Testis (tissue), 3 donors: ENCODE data around the gene HSPA9. TPM values are rescaled to one million over a fixed set of nuclear protein-coding genes. Genes with fewer than 3 reads are reported as not detected.

Experiments
- DNase-seq: peaks from one replicate; pipeline ENCODE4 v3.0.0-alpha.2; 2019
- H3K27ac ChIP-seq, 2 donors: fragments of 200-600 bp; sonication (generic); one replicate each; pipeline ENCODE4 v1.5.1; 2019
- H3K27me3 ChIP-seq: fragments of 200-600 bp; sonication (generic); one replicate; pipeline ENCODE4 v1.5.1; 2019
- H3K36me3 ChIP-seq: fragments of 200-600 bp; sonication (generic); one replicate; pipeline ENCODE4 v1.5.1; 2017; ENCODE audit warnings: low read depth; ENCODE audit errors: missing control alignments
- H3K4me1 ChIP-seq: fragments of 200-600 bp; sonication (generic); one replicate; pipeline ENCODE4 v1.5.1; 2019
- H3K4me3 ChIP-seq, 2 donors: fragments of 200-600 bp; sonication (generic); one replicate each; pipeline ENCODE4 v1.5.1; 2017 to 2019
- H3K9me3 ChIP-seq: fragments of 200-600 bp; sonication (generic); one replicate; pipeline ENCODE4 v1.5.1; 2017
- POLR2A ChIP-seq: fragments of 450-650 bp; IDR thresholded peaks from one replicate; pipeline ENCODE4 v1.6.1; 2017; ENCODE audit warnings: antibody characterized with exemption, mild to moderate bottlenecking, moderate library complexity
- WGBS, 2 donors: methylation state at CpG; one replicate each; pipeline ENCODE4 v1.1.5; 2018; 5-methylcytosine and 5-hydroxymethylcytosine counted together
- intact Hi-C: fragments of 100-400 bp; cut with DNase I; formaldehyde crosslinking; loops from one replicate; pipeline ENCODE4 v1.15.1; 2023; ENCODE audit warnings: low total_unique reads
- polyA plus RNA-seq: library from polyadenylated mRNA; stranded (reverse); fragments of 350-450 nt; fragmentation: Illumina TruSeq; extraction: RNeasy Lipid Tissue Mini Kit (QIAGEN cat#74804); gene quantifications from one replicate; pipeline ENCODE4 v1.2.3, GENCODE V29; 2014; ENCODE audit warnings: low read depth, low replicate concordance; ENCODE audit not compliant: insufficient read depth
- total RNA-seq, 2 donors: library from RNA; depleted of rRNA; stranded (reverse); fragments of >200 nt; gene quantifications; one replicate each; pipeline ENCODE4 v1.2.3, GENCODE V29; 2016
- TF ChIP-seq, protein P1 (sequence below), 3 experiments: fragments of 450-650 bp in 2 of 3; fragments of 200-600 bp in 1 of 3; sonication (generic) in 1 of 3; IDR thresholded peaks; one replicate each; pipeline ENCODE4 v1.5.1; 2016 to 2019; ENCODE audit warnings: antibody characterized with exemption in 3 of 3, mild to moderate bottlenecking in 2 of 3, moderate library complexity in 1 of 3

The HSPA9 gene
- total and polyA plus RNA-seq, 3 donors from 2014 or later = 145 to 243 (median 205) TPM

DNA sequence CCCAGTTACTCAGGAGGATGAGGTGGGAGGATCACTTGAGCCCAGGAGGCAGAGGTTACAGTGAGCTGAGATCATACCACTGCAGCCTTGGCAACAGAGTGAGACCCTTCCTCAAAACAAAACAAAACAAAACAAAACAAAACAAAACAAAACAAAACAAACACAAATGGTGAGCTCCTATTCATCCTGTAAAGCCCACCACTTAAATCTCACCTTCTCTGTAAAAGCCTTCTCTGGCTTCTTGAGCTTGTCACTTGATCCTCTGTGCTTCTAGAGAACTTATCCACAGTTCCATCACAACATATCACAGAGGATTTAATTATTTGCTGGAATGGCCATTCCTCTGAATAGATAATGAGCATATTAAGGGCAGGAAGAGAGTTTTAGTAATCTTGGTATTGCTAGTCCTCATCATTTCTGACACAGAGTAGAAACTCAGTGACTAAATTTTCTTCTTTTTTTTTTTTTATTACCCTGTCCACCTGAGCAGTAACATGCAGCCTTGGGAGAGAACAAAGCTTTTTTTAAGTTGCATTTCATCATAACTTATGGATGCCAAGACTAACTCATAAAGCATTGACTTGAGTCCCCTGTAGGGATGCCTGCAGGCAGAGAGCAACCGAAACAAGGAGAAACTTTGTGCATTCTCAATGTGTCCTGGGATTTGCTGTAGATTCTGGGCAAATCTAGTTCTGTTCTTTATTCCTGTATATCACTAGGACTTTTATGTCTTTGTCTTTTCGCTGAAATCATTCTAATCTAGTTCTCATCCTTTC, 13.0 kb upstream of the HSPA9 start:
- no peak for DNase-seq
- intact Hi-C loops = no loop called here
- Histone ChIP-seq H3K9me3 (no peaks in the 10 kb centered on the region), H3K4me3 (no peak overlapping the region), H3K4me1 (no peaks in the 10 kb centered on the region), H3K36me3 (no peaks in the 10 kb centered on the region), H3K27ac (no peak overlapping the region), H3K27me3 (no peaks in the 10 kb centered on the region)
- no peak for TF ChIP-seq POLR2A
- TF ChIP-seq, protein P1, sequence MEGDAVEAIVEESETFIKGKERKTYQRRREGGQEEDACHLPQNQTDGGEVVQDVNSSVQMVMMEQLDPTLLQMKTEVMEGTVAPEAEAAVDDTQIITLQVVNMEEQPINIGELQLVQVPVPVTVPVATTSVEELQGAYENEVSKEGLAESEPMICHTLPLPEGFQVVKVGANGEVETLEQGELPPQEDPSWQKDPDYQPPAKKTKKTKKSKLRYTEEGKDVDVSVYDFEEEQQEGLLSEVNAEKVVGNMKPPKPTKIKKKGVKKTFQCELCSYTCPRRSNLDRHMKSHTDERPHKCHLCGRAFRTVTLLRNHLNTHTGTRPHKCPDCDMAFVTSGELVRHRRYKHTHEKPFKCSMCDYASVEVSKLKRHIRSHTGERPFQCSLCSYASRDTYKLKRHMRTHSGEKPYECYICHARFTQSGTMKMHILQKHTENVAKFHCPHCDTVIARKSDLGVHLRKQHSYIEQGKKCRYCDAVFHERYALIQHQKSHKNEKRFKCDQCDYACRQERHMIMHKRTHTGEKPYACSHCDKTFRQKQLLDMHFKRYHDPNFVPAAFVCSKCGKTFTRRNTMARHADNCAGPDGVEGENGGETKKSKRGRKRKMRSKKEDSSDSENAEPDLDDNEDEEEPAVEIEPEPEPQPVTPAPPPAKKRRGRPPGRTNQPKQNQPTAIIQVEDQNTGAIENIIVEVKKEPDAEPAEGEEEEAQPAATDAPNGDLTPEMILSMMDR (IDR thresholded peaks at IDR 0.05) = no peak
- 93% methylated on average over 2 of the region's 2 CpGs for WGBS, 2 donors

DNA sequence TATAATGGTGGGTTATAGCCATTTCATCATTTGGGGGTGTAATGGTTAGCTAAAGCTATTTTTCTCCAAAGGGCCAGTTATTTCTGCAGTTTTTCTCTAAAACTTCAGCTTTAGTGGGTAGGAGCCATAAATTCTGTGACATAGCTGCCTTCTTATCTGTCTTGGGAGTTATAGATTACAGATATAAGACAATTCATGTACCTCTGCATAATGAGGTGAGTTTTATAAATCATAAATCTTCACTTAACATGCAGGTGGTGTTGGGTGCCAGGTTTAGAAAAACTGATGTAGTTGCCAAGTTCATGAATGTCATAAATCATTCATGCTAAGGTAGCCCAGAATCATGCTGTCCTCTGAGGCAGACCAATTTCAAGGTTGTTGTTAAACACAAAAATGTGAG, 10.0 kb upstream of the HSPA9 start:
- no peaks in the 10 kb centered on the region for H3K27me3 ChIP-seq
- DNase-seq = no peak
- intact Hi-C loops = no loop called here

DNA sequence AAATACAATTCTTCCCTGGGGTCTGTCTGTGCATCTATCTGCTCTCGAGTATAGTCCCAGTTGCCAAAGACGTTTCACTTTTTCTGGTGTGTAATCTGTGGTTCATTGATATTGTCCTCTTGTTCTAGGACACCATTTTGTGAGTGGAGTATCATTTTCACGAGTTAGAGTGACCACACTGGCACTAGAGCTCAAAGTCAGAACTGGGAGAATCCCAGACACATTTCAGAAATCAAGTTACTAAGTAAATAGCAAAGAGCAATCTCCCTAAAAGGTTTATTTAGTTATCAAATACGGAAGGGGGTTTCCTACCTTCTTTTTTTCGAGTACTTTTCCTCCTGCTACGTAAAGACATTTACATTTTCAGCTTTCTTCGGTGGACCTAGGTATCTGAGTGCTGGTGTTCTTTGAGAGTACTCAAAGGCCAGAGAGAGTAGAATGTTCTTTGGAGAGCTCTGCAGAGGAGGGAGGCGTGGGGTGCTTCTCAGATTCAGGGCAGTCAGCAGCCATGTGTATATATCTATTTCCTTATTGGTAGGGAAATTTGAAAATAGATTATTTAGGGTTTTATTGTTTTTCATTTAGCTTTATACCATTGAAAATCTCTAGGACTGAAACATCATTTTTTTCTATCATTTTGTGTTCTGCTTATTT, 8.9 kb upstream of the HSPA9 start:
- H3K9me3 ChIP-seq = no peaks in the 10 kb centered on the region
- TF ChIP-seq, protein P1 (IDR thresholded peaks at IDR 0.05) = no peak
- TF ChIP-seq POLR2A = no peak
- no peak overlapping the region for H3K27ac ChIP-seq
- intact Hi-C loops = no loop called here
- no peak overlapping the region for H3K4me3 ChIP-seq
- H3K27me3 ChIP-seq = no peaks in the 10 kb centered on the region
- DNase-seq = no peak
- 85 to 88% methylated on average over 8 of the region's 8 CpGs for WGBS, 2 donors
- H3K4me1 ChIP-seq = no peaks in the 10 kb centered on the region
- no peaks in the 10 kb centered on the region for H3K36me3 ChIP-seq

More for the DNA sequence above, 10.0 kb upstream of the HSPA9 start:
- no peaks in the 10 kb centered on the region for H3K4me1 ChIP-seq
- no peak overlapping the region for H3K4me3 ChIP-seq
- no peaks in the 10 kb centered on the region for H3K36me3 ChIP-seq
- TF ChIP-seq, protein P1 (IDR thresholded peaks at IDR 0.05) = no peak
- TF ChIP-seq POLR2A = no peak
- no peaks in the 10 kb centered on the region for H3K9me3 ChIP-seq
- H3K27ac ChIP-seq = no peak overlapping the region

DNA sequence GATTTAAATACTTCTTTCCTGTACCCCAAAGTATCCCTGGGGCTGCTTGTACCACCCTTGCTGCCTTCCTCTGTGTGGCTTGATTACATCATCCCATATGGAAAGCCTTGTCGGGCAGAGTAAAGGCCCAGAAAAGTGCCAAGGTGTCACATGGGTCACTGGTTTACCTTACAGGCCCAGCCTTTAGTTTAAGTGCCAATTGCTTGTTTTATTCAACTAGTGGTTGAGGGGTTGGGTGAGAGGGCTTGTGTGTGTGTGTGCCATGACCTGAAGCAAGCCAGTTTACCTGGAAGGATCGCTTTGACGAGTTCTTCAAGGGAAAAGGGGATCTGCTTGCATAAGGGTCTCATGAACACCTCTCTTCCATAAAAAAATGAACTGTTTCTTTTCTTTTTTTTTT, 7.8 kb upstream of the HSPA9 start:
- intact Hi-C loops = no loop called here
- no peak for TF ChIP-seq POLR2A
- TF ChIP-seq, protein P1 (IDR thresholded peaks at IDR 0.05) = no peak
- Histone ChIP-seq H3K27ac (no peak overlapping the region), H3K27me3 (no peaks in the 10 kb centered on the region), H3K4me1 (no peaks in the 10 kb centered on the region), H3K4me3 (no peak overlapping the region), H3K36me3 (no peaks in the 10 kb centered on the region), H3K9me3 (no peaks in the 10 kb centered on the region)
- 92 to 94% methylated on average over 3 of the region's 3 CpGs for WGBS, 2 donors
- no peak for DNase-seq
